ENCODE results near the gene RAD9B. TPM values are rescaled to one million over a fixed set of nuclear protein-coding genes. Genes with fewer than 3 reads are reported as not detected.
A peak's percentile ranks its signal among the peaks of the same experiment; 100 is the strongest.
"Not testable (repeated sequence)": the region's sequence is repeated elsewhere in the genome, so short reads cannot be mapped to it uniquely, and the experiment has no call there.

RAD9B gene
- total RNA-seq, 2 experiments from 2014 or later: 1.7 to 1.9 TPM

DNA sequence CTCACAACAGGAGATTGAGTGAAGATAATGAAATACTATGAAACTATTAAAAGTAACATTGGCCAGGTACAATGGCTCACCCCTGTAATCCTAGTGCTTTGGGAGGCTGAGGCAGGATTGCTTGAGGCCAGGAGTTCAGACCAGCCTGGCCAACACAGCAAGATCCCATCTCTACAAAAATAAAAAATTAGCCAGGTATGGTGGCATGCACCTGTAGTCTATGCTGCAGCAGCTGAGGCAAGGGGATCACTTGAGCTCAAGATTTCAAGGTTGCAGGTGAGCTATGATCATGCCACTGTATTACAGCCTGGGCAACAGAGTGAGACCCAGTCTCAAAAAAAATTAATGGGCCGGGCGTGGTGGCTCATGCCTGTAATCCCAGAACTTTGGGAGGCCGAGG lies 14.9 kb downstream of the RAD9B start:
- no peak overlapping the region for H3K4me3 Mint-ChIP-seq
- H3K27me3 Mint-ChIP-seq: no peaks in the 10 kb centered on the region
- no peaks in the 10 kb centered on the region for H3K4me1 Mint-ChIP-seq (ENCODE audit: low read depth)
- no peaks in the 10 kb centered on the region for H3K36me3 Mint-ChIP-seq (ENCODE audit: low read depth)
- no peak overlapping the region for H3K27ac Mint-ChIP-seq
- TF ChIP-seq, protein P1, sequence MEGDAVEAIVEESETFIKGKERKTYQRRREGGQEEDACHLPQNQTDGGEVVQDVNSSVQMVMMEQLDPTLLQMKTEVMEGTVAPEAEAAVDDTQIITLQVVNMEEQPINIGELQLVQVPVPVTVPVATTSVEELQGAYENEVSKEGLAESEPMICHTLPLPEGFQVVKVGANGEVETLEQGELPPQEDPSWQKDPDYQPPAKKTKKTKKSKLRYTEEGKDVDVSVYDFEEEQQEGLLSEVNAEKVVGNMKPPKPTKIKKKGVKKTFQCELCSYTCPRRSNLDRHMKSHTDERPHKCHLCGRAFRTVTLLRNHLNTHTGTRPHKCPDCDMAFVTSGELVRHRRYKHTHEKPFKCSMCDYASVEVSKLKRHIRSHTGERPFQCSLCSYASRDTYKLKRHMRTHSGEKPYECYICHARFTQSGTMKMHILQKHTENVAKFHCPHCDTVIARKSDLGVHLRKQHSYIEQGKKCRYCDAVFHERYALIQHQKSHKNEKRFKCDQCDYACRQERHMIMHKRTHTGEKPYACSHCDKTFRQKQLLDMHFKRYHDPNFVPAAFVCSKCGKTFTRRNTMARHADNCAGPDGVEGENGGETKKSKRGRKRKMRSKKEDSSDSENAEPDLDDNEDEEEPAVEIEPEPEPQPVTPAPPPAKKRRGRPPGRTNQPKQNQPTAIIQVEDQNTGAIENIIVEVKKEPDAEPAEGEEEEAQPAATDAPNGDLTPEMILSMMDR (IDR thresholded peaks at IDR 0.05): no peak
- ChIA-PET POLR2A (no interaction called here), CTCF (interaction anchor here (9.8 kb wide), 1 partner anchor 86 kb away, joined by 163 read pairs; no protein-coding TSS in a partner anchor)
- intact Hi-C loops (cut with micrococcal nuclease): loop anchor here (10.0 kb wide), 1 partner anchor 308 kb away; no protein-coding TSS in a partner anchor
- DNase-seq (no peak), ATAC-seq (no peak)
- H3K9me3 Mint-ChIP-seq: no peaks in the 10 kb centered on the region

GRCh38 chr12:110518014-110518413 lies 15.9 kb downstream of the RAD9B start:
- H3K27me3 Mint-ChIP-seq; POLR2A ChIA-PET; H3K4me3 Mint-ChIP-seq; H3K27ac Mint-ChIP-seq; DNase-seq; H3K9me3 Mint-ChIP-seq; H3K4me1 Mint-ChIP-seq (ENCODE audit: low read depth); H3K36me3 Mint-ChIP-seq (ENCODE audit: low read depth); ATAC-seq: not testable (repeated sequence)
- intact Hi-C loops (cut with micrococcal nuclease): loop anchor here (10.0 kb wide), 1 partner anchor 307 kb away; no protein-coding TSS in a partner anchor
- CTCF ChIA-PET: interaction anchor here (6.7 kb wide), 1 partner anchor 84 kb away, joined by 45 read pairs; no protein-coding TSS in a partner anchor

- POLR2A ChIA-PET; H3K36me3 Mint-ChIP-seq (ENCODE audit: low read depth); intact Hi-C loops (cut with micrococcal nuclease); H3K27me3 Mint-ChIP-seq; H3K4me3 Mint-ChIP-seq; H3K27ac Mint-ChIP-seq; H3K9me3 Mint-ChIP-seq; H3K4me1 Mint-ChIP-seq (ENCODE audit: low read depth): not testable (repeated sequence)
- ATAC-seq: peak; percentile 39
- CTCF ChIA-PET: interaction anchor here (1.3 to 6.7 kb wide), 2 partner anchors 11 to 81 kb away, joined by 3 to 45 read pairs; no protein-coding TSS in a partner anchor
- DNase-seq: peak; percentile 31
These were observed 19.0 kb downstream of the RAD9B start for GRCh38 chr12:110520876-110521712.

GRCh38 chr12:110528277-110528839 lies 26.2 kb downstream of the RAD9B start:
- peaks cover 21% of the 10 kb centered on the region for H3K4me1 Mint-ChIP-seq (ENCODE audit: low read depth)

DNA sequence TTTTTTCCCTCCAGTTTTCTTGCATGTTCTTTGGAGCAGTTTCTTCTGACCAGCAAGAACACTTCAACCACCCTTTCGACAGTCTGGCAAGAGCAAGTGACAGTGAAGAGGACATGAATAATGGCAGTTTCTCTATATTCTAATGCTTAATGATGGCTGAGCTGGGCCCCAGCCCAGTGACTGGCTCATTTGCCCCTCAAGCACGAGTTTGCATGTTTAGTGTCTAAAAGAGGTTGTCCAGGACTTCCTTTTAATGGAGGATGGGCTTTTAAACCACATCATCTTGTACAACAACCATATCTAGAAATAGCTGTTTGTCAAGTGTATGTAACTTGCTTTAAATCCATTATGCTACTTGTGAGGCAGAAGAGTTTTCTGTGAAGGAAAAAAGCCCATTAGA lies 28.4 kb downstream of the RAD9B start:
- CTCF ChIA-PET: interaction anchor here (13.1 kb wide), 1 partner anchor 70 kb away, joined by 142 read pairs; no protein-coding TSS in a partner anchor
- TF ChIP-seq, protein P1 (IDR thresholded peaks at IDR 0.05): no peak
- POLR2A ChIA-PET: interaction anchor here (1.8 to 2.0 kb wide), 2 partner anchors 9 to 48 kb away, joined by 6 to 9 read pairs; no protein-coding TSS in a partner anchor
- Mint-ChIP-seq H3K36me3 (ENCODE audit: low read depth) (peaks cover 33% of the 10 kb centered on the region), H3K27ac (no peak overlapping the region), H3K4me3 (no peak overlapping the region), H3K27me3 (no peaks in the 10 kb centered on the region), H3K9me3 (no peaks in the 10 kb centered on the region), H3K4me1 (ENCODE audit: low read depth) (peaks cover 31% of the 10 kb centered on the region)
- ATAC-seq (no peak), DNase-seq (no peak)
- intact Hi-C loops (cut with micrococcal nuclease): no loop called here

More at GRCh38 chr12:110528277-110528839, 26.2 kb downstream of the RAD9B start:
- intact Hi-C loops (cut with micrococcal nuclease): no loop called here
- DNase-seq (no peak), ATAC-seq (no peak)
- TF ChIP-seq, protein P1 (IDR thresholded peaks at IDR 0.05): no peak
- Mint-ChIP-seq H3K27me3 (no peaks in the 10 kb centered on the region), H3K27ac (no peak overlapping the region), H3K4me3 (no peak overlapping the region), H3K9me3 (no peaks in the 10 kb centered on the region), H3K36me3 (ENCODE audit: low read depth) (peaks cover 23% of the 10 kb centered on the region)
- ChIA-PET POLR2A (interaction anchor here (1.1 to 1.4 kb wide), 3 partner anchors 11 to 59 kb away, joined by 3 to 4 read pairs (median 3); partner anchors contain the start of gene FAM216A), CTCF (interaction anchor here (1.7 to 13.1 kb wide), 3 partner anchors 15 to 72 kb away, joined by 7 to 142 read pairs (median 9); no protein-coding TSS in a partner anchor)

All from activated CD8-positive, alpha-beta T cell treated with anti-CD3 and anti-CD28 coated beads for 36 hours (primary cell).